Right forelimb (tissue), 1 donor: ENCODE measurements around the gene GCC2.
A peak's percentile ranks its signal among the peaks of the same experiment; 100 is the strongest.
"Not testable (repeated sequence)": the region's sequence is repeated elsewhere in the genome, so short reads cannot be mapped to it uniquely, and the experiment has no call there.

Experiments used
- DNase-seq: peaks from one replicate; pipeline ENCODE4 v3.0.0-alpha.2; 2018

GCC2 gene

DNA sequence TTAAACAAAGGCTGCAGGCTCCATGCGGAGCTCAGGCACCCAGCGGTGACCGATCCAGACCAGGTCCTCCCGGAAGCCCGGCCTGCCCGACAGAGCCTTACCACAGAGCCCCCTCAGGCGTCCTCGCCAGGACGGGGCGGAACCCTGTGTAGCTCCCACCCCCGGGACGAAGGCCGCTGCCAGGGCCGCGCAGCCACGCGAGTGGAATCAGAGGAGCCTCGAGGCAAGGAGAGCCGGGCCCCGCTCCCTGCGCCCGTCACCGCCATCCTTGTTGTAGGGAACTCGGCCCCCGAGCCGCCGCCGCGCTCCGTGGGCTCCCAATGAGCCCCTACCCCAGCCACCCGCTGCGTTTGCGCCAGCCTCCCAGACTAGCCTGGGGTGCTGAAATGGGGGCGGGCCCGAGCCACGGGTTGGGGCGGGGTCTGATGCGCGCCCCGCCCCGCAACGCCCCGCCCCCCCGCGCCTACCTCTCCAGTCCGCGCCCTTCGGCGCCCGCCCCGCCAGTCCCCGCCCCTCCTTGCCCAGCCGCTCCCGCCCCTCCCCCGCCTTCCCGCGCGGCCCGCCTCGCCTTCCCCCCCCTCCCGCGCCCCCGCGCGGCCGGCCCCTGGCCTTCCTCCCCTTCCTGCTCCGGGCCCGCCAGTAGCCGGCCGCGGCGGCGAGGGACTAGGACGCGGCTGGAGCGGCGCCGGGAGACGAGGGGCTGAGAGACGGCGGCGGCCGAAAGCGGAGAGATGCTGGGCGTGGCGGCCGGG lies 85.0 kb downstream of the GCC2 start, which contains the start of gene LIMS1:
TSS of gene LIMS1 (plus strand) at position 639 of the 752 bp plus-strand sequence. CDS start at position 732, 93 bp downstream.
- DNase-seq = peak; percentile 96

DNA sequence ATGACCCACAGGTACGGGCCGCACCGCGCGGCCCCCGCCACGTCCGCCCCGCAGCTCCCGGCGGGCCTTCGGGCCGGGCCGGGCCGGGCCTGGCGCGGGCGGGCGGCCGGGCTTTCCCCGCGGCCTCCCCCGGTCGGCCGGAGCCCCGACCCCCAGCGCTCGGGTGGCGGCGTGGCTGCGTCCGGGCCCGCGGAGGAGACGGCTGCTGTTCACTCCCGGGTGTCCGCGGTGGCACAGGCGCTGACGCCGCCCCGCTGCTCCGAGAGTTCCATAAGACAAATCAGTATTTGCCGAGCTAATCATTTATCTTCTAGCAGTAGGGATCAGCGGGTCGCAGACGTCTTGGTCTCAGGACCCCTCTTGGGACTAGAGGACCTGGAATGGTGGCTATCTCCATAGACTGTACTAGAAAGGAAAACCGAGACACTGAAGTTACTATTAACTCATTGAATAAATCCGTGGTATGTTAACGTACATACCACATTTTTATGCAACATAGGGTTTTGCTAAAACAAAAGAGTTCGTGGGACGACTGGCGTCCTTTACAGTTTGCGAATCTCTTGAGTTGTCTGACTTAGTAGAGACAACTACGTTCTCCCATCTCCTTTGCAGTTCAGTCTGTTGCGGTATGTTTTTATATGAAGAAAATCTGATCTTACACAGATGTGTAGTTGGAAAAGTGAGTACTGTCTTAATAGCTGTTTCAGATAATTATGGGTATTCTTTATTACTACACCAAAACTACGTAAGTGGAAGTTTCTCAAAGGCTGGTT lies 85.8 kb downstream of the GCC2 start:
- DNase-seq = peak; percentile 74

DNA sequence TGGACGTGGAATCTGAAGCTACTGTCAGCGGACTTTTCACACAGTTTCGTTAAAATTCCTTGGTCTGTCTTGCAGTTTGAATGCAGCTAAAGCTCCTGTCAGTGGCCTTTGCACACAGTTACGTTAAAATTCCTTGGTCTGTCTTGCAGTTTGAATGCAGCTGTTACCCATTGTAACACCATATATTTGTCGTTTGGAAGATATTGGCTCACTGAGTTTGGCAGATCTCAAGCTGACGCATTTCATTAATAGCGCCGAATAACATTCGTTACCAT lies 86.3 kb downstream of the GCC2 start:
- DNase-seq = no peak

DNA sequence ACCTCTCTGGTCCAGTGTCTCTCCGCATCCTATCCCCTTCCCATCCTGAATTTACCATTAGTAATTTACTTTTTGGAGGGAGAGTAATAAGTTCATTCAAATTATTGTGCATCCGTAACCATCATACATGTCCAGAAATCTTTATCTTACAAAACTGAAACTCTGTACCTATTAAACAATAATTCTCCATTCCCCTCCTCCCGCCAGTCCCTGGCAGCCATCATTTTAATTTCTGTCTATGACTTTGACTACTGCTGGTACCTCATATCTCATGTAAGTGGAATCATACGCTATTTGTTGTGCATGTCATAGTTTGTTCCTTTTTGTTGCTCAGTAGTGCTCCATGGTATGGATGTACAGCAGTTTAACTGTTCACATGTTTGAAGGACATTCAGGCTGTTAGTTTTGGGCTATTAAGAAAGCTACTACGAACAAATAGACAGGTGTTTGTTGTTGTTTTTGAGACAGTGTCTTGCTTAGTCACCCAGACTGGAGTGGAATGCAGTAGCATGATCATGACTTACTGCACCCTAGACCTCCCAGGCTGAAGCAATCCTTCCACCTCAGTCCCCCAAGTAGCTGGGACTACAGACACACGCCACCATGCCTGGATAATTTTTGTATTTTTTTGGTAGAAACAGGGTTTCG lies 87.3 kb downstream of the GCC2 start:
- no peak for DNase-seq

DNA sequence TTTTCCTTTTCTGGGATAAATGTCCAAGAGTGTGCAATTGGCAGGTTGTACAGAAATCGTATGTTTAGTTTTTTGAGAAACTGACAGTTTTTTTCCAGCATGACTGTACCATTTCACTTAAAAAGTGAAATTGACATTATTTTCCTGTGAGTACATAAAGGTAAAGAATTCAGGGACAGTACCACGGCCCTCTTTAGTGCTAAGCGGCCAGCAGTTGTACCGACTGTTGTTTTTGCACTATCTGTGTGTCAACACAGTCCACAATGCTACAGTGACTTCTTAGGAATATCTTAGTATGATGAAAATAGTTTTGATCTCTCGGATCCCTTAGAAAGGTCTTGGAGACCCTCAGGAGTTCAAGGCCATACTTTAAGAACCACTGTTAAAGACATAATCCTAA lies 87.9 kb downstream of the GCC2 start:
- no peak for DNase-seq

DNA sequence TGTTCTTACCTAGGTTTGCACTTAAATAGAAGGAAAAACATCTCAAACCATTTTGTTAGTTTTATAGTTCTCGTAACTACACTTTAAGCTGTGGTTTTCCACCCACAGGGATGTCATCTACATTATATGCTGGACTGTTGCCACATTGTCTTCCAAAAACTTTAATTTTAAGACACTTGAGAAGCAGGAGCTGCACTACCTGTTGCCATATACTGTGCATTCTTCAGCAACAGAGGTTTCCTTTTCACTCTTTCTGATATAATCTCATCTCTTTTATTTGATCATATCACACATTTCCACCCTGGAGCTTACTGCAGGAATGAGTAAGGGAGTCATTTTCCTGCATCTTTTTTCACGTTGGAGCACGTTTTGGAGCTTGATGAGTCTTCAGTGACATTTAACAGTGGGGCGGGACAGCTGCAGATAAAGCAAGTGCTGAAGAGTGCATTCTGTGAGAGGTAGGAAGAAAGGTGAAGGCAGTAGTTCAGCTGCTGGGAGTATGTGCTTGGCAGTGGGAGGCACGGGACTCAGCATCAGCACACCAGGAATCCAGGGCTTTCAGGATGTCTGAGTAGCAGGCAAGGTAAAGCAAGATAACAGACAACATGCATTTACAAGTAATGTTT lies 89.1 kb downstream of the GCC2 start:
- DNase-seq = no peak

DNA sequence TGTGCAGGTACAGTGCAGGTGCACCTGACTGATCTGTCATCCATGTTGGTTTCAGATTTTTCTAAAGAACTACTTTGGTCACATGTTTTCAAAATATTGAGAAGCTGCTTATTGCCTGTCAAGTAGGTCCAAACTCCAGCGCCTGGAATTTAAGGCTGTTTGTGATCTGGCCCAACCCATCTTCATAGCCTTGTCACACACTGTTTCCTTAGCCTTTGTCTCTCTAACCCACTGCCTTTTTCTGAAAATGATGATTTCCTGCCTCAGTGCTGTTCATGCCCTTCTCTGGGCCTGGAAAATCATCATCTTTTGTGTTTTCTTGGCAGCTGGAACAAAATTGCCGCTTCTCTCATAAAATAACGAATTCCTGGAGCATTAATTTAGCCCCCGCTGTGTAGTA lies 92.4 kb downstream of the GCC2 start:
- DNase-seq = no peak

DNA sequence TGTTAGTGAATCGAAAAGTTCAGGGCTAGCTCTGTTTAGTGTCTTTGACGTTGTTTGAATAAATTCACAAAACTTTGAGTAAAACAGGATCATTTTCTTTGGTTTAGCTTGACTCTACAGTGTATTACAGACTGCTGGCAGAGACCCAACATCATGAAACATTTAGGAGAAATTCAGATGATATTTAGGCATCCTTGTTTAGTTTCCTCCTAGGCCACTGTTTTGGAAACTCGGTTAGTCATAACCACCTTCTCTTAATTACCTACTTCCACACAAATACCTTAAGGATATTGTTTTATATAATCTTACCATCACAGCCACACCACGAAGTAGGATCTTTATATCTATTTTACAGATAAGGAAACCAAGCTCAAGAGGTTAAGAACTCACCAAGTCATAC lies 93.1 kb downstream of the GCC2 start:
- DNase-seq = no peak

DNA sequence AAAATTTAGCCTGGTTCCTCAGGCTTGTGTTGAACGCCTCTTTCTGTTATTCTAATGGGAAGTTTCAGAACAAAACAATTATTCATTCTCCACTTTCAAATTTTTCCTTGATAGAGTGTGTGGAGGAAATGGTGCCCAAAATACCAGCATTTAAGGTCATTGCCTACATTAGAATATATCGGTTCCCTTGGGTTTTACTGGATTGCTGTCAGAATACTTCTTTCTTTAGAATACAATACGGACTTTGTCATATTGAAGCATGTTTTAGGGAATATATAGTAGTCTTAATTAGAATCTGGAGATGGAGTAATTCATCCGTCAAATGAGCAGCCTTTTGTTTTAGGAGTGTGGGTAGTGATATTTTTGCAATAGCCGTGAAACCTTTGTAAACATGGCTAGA lies 98.6 kb downstream of the GCC2 start:
- no peak for DNase-seq

DNA sequence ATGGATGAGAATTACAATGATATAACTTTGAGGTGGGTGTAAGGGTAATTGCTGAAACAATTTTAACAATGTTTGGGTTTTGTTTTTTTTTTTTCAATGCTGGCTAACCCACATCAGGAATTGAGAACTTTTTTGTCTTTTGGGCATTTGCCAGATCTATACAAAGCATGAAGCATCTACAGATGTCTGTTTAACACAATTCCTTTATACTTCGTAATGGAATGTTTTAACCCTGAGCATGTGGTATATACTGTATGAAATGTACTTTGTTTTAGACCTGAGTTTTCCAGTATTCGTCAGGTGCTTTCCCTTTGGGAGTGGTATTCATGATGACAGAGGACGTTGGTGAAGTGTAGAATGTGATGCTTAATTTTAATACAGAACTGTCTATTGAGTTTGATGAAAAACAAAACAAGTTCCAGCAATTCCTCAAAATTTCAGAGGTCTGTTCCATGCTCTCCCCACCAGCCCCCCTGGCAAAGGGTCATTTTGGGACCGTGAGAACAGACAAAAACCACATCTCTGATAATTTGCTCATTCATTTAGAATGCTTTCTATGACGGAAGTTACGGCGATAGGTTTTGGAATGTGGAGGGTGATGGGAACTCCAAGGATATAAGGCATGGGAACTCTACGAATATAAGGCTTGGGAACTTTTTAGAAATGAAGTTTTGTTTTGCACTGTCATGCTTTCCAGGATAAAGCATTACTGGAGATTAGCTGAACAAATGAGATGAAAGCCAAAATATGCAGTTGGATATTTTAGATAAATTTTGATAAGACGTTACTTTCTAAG lies 99.4 kb downstream of the GCC2 start:
- DNase-seq = no peak

DNA sequence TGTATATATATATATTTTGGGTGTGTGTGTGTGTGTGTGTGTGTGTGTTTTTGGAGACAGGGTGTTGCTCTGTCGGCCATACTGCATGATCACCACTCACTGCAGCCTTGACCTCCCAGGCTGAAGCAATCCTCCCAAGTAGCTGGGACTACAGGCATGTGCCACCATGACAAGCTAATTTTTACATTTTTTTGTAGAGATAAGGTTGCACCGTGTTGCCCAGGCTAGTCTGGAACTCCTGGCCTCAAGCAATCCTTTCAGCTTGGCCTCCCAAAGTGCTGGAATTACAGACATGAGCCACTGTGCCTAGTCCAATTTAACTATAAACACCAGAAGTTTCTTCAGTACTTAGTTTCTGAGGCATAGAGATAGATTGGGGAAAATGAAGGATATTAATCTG lies 103.6 kb downstream of the GCC2 start:
- no peak for DNase-seq

DNA sequence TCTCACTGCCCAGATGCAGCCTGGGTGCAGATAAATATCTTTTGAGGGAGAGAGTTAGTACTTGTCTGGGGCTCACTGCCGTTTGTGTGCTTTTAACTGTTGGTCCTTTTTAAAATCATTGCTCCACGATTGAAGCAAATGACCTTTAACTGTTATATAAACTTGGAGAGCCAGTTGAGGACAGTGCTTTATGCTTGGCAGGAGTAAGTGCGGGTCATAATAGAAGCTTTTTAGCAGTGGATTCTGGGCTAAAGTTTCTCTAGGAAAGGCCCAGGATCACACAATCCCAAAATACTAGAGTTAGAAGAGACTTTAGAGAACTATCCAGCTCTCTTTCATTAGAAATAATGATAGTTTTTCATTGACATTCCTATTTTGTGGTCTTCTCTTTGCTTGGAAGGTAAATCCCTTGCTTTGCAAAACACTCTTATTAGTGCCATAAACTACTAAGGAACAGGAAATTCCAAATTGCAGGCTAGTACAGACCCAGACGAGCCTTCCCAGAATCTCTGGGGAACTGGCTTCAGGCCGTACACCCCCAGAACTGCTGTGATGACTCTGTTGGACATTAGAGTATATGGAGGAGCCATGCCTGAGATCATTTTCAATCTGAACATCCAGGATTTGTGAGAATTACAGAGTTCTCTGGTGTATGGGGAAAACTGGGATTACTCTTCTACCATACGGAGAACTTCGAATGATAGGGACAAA lies 104.4 kb downstream of the GCC2 start:
- DNase-seq = no peak

DNA sequence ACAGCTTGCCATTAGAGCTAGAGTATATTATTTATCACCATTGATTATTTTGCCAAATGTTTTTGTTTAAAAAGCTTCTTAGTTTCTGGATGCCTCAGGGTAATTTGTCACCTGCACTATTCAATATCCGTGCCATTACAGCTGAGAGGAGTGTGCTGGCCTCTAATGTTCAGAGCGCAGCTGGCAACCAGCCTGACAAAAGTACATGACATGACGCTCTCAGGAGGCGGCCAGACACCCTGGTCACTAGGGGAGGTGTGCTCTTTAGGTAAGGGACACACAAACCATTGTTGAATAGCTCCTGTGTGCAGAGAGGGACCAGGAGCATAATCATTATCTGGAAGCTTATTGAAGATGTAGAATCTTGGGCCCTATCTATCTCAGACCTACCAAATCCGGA lies 105.5 kb downstream of the GCC2 start:
- DNase-seq = no peak

DNA sequence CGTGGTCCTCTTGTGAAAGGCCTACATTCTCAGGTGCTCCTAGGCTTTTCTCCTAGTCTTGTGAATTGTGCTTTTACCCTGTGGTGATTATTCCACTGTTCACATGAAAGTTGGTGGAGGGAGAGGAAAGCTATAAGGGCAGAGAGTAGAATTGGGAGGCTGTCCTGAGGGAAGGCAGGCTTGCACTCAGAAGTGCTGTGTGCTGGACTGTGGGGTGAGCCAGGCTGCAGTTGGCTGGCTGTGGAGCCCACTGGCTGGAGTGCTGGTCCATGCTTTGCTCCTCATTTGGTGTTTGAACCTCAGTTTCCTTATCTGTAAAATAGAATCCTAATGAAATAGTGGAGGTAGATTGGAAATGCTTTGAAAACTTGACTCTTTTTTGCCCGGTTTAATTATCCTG lies 106.6 kb downstream of the GCC2 start:
- DNase-seq = no peak

DNA sequence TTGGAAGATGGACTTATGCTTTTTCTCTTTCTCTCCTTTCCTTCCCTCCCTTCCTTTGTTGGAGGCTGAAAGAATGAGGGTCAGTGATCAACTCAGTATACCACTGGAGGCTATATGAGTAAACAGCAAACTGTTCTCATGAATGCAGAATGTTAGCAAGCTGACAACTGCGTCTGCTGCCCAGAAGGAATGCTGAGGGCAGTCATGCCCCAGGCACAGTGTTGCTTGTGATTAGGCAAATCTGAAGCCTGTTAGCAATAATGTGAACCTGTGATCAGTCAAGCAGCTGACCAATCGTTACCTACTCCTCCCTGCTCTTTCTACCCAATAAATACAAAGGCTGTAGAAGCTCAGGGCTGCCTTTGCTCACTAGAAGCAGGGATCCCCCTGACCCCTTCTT lies 107.6 kb downstream of the GCC2 start:
- DNase-seq = not testable (repeated sequence)
